Heart right ventricle (tissue), 16 donors: ENCODE measurements around the gene ROBO1. TPM values are rescaled to one million over a fixed set of nuclear protein-coding genes. Genes with fewer than 3 reads are reported as not detected.

Experiments used
- ATAC-seq, 8 donors: fragments of 200-7000 bp; cut with Tn5 transposase; one replicate each; pipeline ENCODE4 v1.9.1; 2020; ENCODE audit warnings: mild to moderate bottlenecking in 8 of 8, moderate library complexity in 8 of 8, moderate number of reproducible peaks in 1 of 8
- DNase-seq, 2 donors: peaks; one replicate each; pipeline ENCODE4 v3.0.0-alpha.2; 2020
- H3K27ac ChIP-seq, 10 donors: fragments of 200-600 bp; sonication (generic) in 2 of 10; one replicate each; pipeline versions ENCODE4 v1.5.0 to v1.8.0; 2020 to 2022; ENCODE audit warnings: mild to moderate bottlenecking in 3 of 10
- H3K27me3 ChIP-seq, 7 donors: fragments of 200-600 bp; one replicate each; pipeline ENCODE4 v1.8.0; 2021 to 2022; ENCODE audit warnings: mild to moderate bottlenecking in 2 of 7
- H3K36me3 ChIP-seq, 9 donors: fragments of 200-600 bp; sonication (generic) in 1 of 9; one replicate each; pipeline versions ENCODE4 v1.5.0 to v1.8.0; 2020 to 2022; ENCODE audit warnings: mild to moderate bottlenecking in 2 of 9
- H3K4me1 ChIP-seq, 9 donors: fragments of 200-600 bp; sonication (generic) in 1 of 9; one replicate each; pipeline versions ENCODE4 v1.5.0 to v1.8.0; 2020 to 2022; ENCODE audit warnings: mild to moderate bottlenecking in 4 of 9
- H3K4me3 ChIP-seq, 10 donors: fragments of 200-600 bp; sonication (generic) in 2 of 10; one replicate each; pipeline versions ENCODE4 v1.5.0 to v1.8.0; 2020 to 2022; ENCODE audit warnings: mild to moderate bottlenecking in 7 of 10, moderate library complexity in 2 of 10
- H3K9me3 ChIP-seq, 11 donors: fragments of 200-600 bp in 10 of 11; sonication (generic) in 2 of 11; one replicate each; pipeline versions ENCODE4 v1.5.0 to v1.8.0; 2013 to 2022; ENCODE audit warnings: mild to moderate bottlenecking in 2 of 11, control low read depth in 1 of 11, moderate library complexity in 1 of 11
- WGBS, 2 donors: extraction: QIAGEN DNeasy Blood & Tissue Kit; methylation state at CpG; one replicate each; pipeline ENCODE4 v1.1.7; 2013; ENCODE audit warnings: inconsistent platforms in 1 of 2; 5-methylcytosine and 5-hydroxymethylcytosine counted together
- intact Hi-C, 10 donors: fragments of 100-400 bp; cut with DNase I; formaldehyde crosslinking; loops; one replicate each; pipeline versions ENCODE4 v1.11.1 to v1.14.2; 2022
- polyA plus RNA-seq, 2 donors: library from polyadenylated mRNA; stranded (reverse); fragments of 200-250 nt; gene quantifications; one replicate each; pipeline ENCODE4 v1.2.3, GENCODE V29; 2013
- total RNA-seq, 10 donors: library from RNA; stranded (reverse); fragmentation: NEBNext Ultra II Directional in 3 of 10; extraction: Animal tissue kit (Norgen Biotek cat#: 25700) in 3 of 10; gene quantifications; one replicate each; pipeline versions ENCODE4 v1.2.1 to v1.2.4, GENCODE V29; 2021 to 2023
- TF ChIP-seq, protein P1 (sequence below), 9 donors: fragments of 200-600 bp; sonication (generic) in 2 of 9; IDR thresholded peaks; one replicate each; pipeline versions ENCODE4 v1.5.0 to v1.8.0; 2021 to 2022; ENCODE audit warnings: antibody characterized with exemption in 9 of 9, mild to moderate bottlenecking in 5 of 9, moderate library complexity in 1 of 9
- donor health status: Arrhythmogenic right ventricular cardiomyopathy.
- donor health status: ischemic (EF 13 %, LVEDD 7.1; RV severe dilation, severe dysfunction).
- donor health status: healthy with polysubstance abuse.
- donor health status: DM: no; HTN: yes; CAD: no.
- donor health status: DM: no; HTN: no; CAD: no.
- donor health status: ischemic (EF 25% LVEDD 6.9; RV normal size, moderate dysfunction).
- donor health status: ischemic (EF 25% LVEDD 5.7; RV mildly dilated, moderate dysfunction).
- donor health status: healthy.
- donor health status: DM: yes; HTN: yes; CAD: no.
- donor health status: Ischemic cardiomyopathy.
- donor health status: ischemic (EF 35%, LVEDD 5.7; RV mildly dilated, moderate dysfunction).
- donor health status: nonischemic (EF 11% LVEDD 7.7; RV severe dilation, severe dysfunction).
- donor health status: DM: yes; HTN: yes; CAD: no.
- donor health status: PGD.
- donor health status: ischemic (EF 29% LVEDD 5.4; RV normal size, mild dysfunction).
- donor health status: nonischemic (EF 23%, LVEDD 6.1; RV moderate dilation, normal function).

The ROBO1 gene
- total and polyA plus RNA-seq, 12 donors: 2.8 to 13.9 (median 5.6) TPM

DNA sequence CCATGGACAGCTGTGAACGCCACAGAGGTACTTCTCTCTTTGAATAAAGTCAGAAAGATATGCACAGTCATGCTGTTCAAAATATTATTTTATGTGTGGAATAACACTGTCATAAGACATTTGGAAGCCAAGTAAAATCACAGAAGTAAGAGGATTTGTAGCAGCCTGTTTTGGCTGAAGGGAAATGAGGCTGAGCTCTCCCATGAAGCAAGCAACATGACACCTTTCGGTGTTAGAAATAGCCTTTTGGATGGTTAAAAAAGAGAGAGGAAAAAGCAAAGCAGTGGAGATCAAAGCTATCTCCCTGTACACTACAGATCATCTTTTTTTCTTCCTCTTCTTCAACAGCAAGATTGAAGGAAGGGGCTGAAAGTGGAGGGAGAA lies 755.3 kb downstream of the ROBO1 start:
- DNase-seq: no peak
- H3K4me1 ChIP-seq: peaks cover 0 to 17% (median 0%) of the 10 kb centered on the region in 9 donors
- no peaks in the 10 kb centered on the region for H3K36me3 ChIP-seq
- no peak for ATAC-seq
- 75 to 80% methylated on average over 2 of the region's 2 CpGs for WGBS, 2 donors
- intact Hi-C loops: loop anchor here in 1 of 10 donors (10.0 kb wide), 1 partner anchor 98 kb away; no protein-coding TSS in a partner anchor
- no peaks in the 10 kb centered on the region for H3K9me3 ChIP-seq
- H3K27ac ChIP-seq: no peak overlapping the region
- H3K4me3 ChIP-seq: no peak overlapping the region
- H3K27me3 ChIP-seq: peaks cover 0 to 9% (median 0%) of the 10 kb centered on the region in 7 donors
- TF ChIP-seq, protein P1, sequence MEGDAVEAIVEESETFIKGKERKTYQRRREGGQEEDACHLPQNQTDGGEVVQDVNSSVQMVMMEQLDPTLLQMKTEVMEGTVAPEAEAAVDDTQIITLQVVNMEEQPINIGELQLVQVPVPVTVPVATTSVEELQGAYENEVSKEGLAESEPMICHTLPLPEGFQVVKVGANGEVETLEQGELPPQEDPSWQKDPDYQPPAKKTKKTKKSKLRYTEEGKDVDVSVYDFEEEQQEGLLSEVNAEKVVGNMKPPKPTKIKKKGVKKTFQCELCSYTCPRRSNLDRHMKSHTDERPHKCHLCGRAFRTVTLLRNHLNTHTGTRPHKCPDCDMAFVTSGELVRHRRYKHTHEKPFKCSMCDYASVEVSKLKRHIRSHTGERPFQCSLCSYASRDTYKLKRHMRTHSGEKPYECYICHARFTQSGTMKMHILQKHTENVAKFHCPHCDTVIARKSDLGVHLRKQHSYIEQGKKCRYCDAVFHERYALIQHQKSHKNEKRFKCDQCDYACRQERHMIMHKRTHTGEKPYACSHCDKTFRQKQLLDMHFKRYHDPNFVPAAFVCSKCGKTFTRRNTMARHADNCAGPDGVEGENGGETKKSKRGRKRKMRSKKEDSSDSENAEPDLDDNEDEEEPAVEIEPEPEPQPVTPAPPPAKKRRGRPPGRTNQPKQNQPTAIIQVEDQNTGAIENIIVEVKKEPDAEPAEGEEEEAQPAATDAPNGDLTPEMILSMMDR (IDR thresholded peaks at IDR 0.05): no peak

DNA sequence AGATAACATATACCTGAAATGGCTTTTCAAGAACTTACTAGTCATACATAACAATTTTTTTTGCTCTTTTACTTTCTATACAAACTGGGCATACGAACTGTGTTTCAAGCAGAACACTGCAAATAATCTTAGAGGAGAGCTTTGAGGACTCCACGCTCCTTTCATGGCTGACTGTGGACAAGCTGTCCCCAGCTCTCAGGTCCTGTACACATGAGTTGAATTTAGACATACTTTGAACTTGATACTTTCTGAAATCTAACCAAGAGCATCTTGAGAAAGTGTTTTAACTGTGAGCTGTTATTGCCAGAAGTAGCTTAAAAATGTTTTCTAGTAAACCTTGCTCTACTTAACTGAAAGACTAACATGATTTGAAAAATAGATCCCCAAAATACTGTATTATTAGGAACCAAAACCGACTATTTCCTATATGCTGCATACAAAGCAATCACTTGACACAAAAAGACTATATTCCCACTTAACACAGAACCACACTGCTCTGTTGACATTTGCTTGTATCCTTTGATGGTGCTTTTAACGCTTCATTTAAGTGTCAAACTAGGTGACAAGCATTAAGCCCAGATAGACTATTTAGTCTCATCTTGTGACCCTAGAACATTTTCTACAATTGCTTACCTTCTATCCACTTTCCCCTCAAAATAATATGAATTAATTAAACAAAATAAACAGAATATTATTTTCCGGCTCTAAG lies 755.8 kb downstream of the ROBO1 start:
- TF ChIP-seq, protein P1 (IDR thresholded peaks at IDR 0.05): no peak
- 84 to 88% methylated on average over 5 of the region's 5 CpGs for WGBS, 2 donors

DNA sequence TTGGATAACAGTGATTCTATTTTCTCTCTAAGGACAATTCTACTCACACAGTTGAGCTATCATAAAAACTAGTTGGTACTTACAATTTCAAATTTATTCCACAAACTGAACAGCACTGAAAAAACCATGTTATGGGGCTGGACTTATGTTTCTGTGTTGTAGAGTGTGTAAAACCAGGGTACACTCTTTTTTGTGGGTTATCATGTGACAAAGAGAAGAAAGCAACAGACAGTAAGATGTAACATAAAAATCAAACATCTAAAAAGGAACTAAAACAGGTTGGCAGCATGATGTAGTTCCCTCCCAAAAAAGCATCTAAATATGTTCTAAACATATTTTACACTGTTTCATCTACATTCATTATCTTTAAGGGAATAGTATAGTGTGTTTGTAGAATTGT lies 757.9 kb downstream of the ROBO1 start:
- TF ChIP-seq, protein P1 (IDR thresholded peaks at IDR 0.05): no peak
- Histone ChIP-seq H3K27ac (no peak overlapping the region), H3K4me1 (peaks cover 0 to 24% (median 0%) of the 10 kb centered on the region in 9 donors), H3K9me3 (no peaks in the 10 kb centered on the region), H3K27me3 (no peaks in the 10 kb centered on the region), H3K4me3 (no peak overlapping the region), H3K36me3 (no peaks in the 10 kb centered on the region)
- intact Hi-C loops: loop anchor here in 1 of 10 donors (10.0 kb wide), 1 partner anchor 95 kb away; no protein-coding TSS in a partner anchor
- DNase-seq (no peak), ATAC-seq (no peak)

More for the DNA sequence above, 755.8 kb downstream of the ROBO1 start:
- intact Hi-C loops: loop anchor here in 1 of 10 donors (10.0 kb wide), 1 partner anchor 97 kb away; no protein-coding TSS in a partner anchor
- peaks cover 0 to 8% (median 0%) of the 10 kb centered on the region in 7 donors for H3K27me3 ChIP-seq
- no peak overlapping the region for H3K4me3 ChIP-seq
- H3K4me1 ChIP-seq: peaks cover 0 to 17% (median 0%) of the 10 kb centered on the region in 9 donors
- H3K27ac ChIP-seq: no peak overlapping the region
- ATAC-seq (no peak), DNase-seq (no peak)
- H3K36me3 ChIP-seq: no peaks in the 10 kb centered on the region
- H3K9me3 ChIP-seq: no peaks in the 10 kb centered on the region

DNA sequence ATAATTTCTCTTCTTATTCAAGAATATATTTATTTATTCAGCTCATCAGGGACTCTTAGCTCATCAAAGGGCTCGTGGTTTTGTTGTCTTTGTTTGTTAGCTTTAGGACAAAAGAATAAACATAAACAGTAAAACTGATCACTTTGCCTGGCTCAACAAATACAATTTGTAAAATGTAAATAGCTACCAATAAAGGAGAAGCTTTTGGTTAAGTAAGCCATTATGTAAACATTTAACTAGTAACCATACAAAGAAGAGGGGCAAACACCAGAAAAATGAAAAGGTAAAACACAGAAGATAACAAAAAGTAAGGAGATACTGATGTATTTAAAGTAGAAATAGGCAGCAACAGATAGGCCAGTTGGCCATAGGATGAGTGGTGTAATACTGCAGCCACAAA lies 761.7 kb downstream of the ROBO1 start:
- H3K36me3 ChIP-seq: no peaks in the 10 kb centered on the region
- no peak for DNase-seq
- H3K27ac ChIP-seq: no peak overlapping the region
- 73 to 90% methylated on average over 1 of the region's 1 CpG for WGBS, 2 donors
- H3K4me3 ChIP-seq: no peak overlapping the region
- TF ChIP-seq, protein P1 (IDR thresholded peaks at IDR 0.05): no peak
- intact Hi-C loops: no loop called here
- H3K4me1 ChIP-seq: peaks cover 0 to 7% (median 0%) of the 10 kb centered on the region in 9 donors
- no peaks in the 10 kb centered on the region for H3K9me3 ChIP-seq
- no peaks in the 10 kb centered on the region for H3K27me3 ChIP-seq
- no peak for ATAC-seq
